Transverse colon (tissue), 4 donors: ENCODE results near the gene SEC22C. TPM values are rescaled to one million over a fixed set of nuclear protein-coding genes. Genes with fewer than 3 reads are reported as not detected.

Experiments
- DNase-seq: peaks from one replicate; pipeline ENCODE4 v3.0.0-alpha.2; 2019
- H3K27ac ChIP-seq, 4 donors: fragments of 200-600 bp; sonication (generic); 2 replicates each; pipeline ENCODE4 v1.5.1; 2016 to 2018; ENCODE audit warnings: inconsistent platforms in 4 of 4
- H3K27me3 ChIP-seq: fragments of 200-600 bp; sonication (generic); 2 replicates; pipeline ENCODE4 v1.5.1; 2017; ENCODE audit warnings: inconsistent platforms
- H3K36me3 ChIP-seq, 4 donors: fragments of 200-600 bp; sonication (generic); 2 replicates each; pipeline ENCODE4 v1.5.1; 2017 to 2019; ENCODE audit warnings: inconsistent platforms in 4 of 4
- H3K4me1 ChIP-seq, 4 donors: fragments of 200-600 bp; sonication (generic); 2 replicates each; pipeline ENCODE4 v1.5.1; 2017 to 2020; ENCODE audit warnings: inconsistent platforms in 4 of 4
- H3K4me3 ChIP-seq, 4 donors: fragments of 200-600 bp; sonication (generic); 1 replicate in 1 of 4; 2 replicates in 3 of 4; pipeline versions ENCODE4 v1.5.1 to v1.6.1; 2017 to 2019; ENCODE audit warnings: inconsistent platforms in 4 of 4
- H3K9me3 ChIP-seq, 2 donors: fragments of 200-600 bp; sonication (generic); 2 replicates each; pipeline ENCODE4 v1.5.1; 2017 to 2019; ENCODE audit warnings: inconsistent platforms in 2 of 2
- CTCF ChIP-seq, 5 experiments: fragments of 200-600 bp in 3 of 5; fragments of 450-650 bp in 2 of 5; sonication (generic) in 3 of 5; IDR thresholded peaks; 1 replicate in 2 of 5; 2 replicates in 3 of 5; pipeline ENCODE4 v1.5.1; 2016 to 2017; ENCODE audit warnings: antibody characterized with exemption in 5 of 5, inconsistent platforms in 3 of 5, mild to moderate bottlenecking in 2 of 5, moderate library complexity in 1 of 5
- EP300 ChIP-seq: sonication (generic); formaldehyde crosslinking; IDR thresholded peaks from one replicate; pipeline ENCODE4 v1.6.1; 2017; ENCODE audit warnings: antibody characterized with exemption, low read depth
- POLR2A ChIP-seq: fragments of 450-650 bp; IDR thresholded peaks from one replicate; pipeline ENCODE4 v1.6.1; 2016; ENCODE audit warnings: antibody characterized with exemption, mild to moderate bottlenecking, moderate library complexity
- POLR2AphosphoS5 ChIP-seq, 3 donors: sonication (generic); formaldehyde crosslinking; IDR thresholded peaks; one replicate each; pipeline ENCODE4 v1.6.1; 2016; ENCODE audit warnings: antibody characterized with exemption in 3 of 3
- WGBS, 2 donors: methylation state at CpG; one replicate each; pipeline ENCODE4 v1.1.5; 2018; ENCODE audit warnings: low coverage in 1 of 2; 5-methylcytosine and 5-hydroxymethylcytosine counted together
- in situ Hi-C, 4 donors: fragments of 200-750 bp; cut with MboI; loops; one replicate each; pipeline versions ENCODE4 v1.15.0 to v1.15.1; 2017; ENCODE audit warnings: low sequenced_read_pairs in 3 of 4, low pct_ligation_motif_present in 1 of 4, low pct_unique_long_range_greater_than_20kb in 1 of 4
- intact Hi-C: fragments of 100-400 bp; cut with DNase I; formaldehyde crosslinking; loops from one replicate; pipeline ENCODE4 v1.15.1; 2023; ENCODE audit warnings: low total_unique reads
- total RNA-seq, 4 donors: library from RNA; depleted of rRNA; stranded (reverse); fragments of >200 nt; gene quantifications; one replicate each; pipeline ENCODE4 v1.1.0, GENCODE V29; 2016

SEC22C gene
- total RNA-seq, 4 donors from 2014 or later = 22.7 to 66.3 (median 32.1) TPM

- H3K4me1 ChIP-seq = peaks cover 15 to 31% (median 16%) of the 10 kb centered on the region in 4 donors
Measured at GRCh38 chr3:42545284-42545900, 36.4 kb downstream of the SEC22C start.

GRCh38 chr3:42544492-42545283 lies 37.1 kb downstream of the SEC22C start:
- intact Hi-C loops = no loop called here
- Histone ChIP-seq H3K36me3 (no peaks in the 10 kb centered on the region), H3K4me1 (peaks cover 15 to 37% (median 17%) of the 10 kb centered on the region in 4 donors), H3K4me3 (no peak overlapping the region), H3K27ac (peak overlapping the region; percentile 36 to 64 (median 57)), H3K9me3 (no peaks in the 10 kb centered on the region), H3K27me3 (no peaks in the 10 kb centered on the region)
- TF ChIP-seq EP300 (peak; percentile 10), POLR2A (no peak), POLR2AphosphoS5 (IDR thresholded peaks at IDR 0.05) (peak in 2 of 3 donors; percentile 20 to 28), CTCF (IDR thresholded peaks at IDR 0.05) (peak in 3 of 5 experiments; percentile 16 to 38 (median 18))
- 19% methylated on average over 8 of the region's 12 CpGs; no CpG with 5 or more reads in 1 of the 2 donors for WGBS, 2 donors
- peak; percentile 66 for DNase-seq
- in situ Hi-C loops = loop anchor here in 2 of 4 donors (25.0 kb wide), 1 partner anchor 307 kb away; no protein-coding TSS in a partner anchor

More at GRCh38 chr3:42545284-42545900, 36.4 kb downstream of the SEC22C start:
- Histone ChIP-seq H3K27ac (peak overlapping the region; percentile 36 to 64 (median 57)), H3K9me3 (no peaks in the 10 kb centered on the region), H3K4me3 (no peak overlapping the region), H3K27me3 (no peaks in the 10 kb centered on the region), H3K36me3 (no peaks in the 10 kb centered on the region)
- TF ChIP-seq POLR2AphosphoS5 (IDR thresholded peaks at IDR 0.05) (no peak), CTCF (IDR thresholded peaks at IDR 0.05) (peak in 1 of 5 experiments; percentile 6), EP300 (no peak), POLR2A (no peak)
- in situ Hi-C loops = loop anchor here in 2 of 4 donors (25.0 kb wide), 1 partner anchor 308 kb away; no protein-coding TSS in a partner anchor
- DNase-seq = no peak
- WGBS, 2 donors = 58 to 80% methylated on average over 1 to 5 of the region's 5 CpGs
- intact Hi-C loops = no loop called here

DNA sequence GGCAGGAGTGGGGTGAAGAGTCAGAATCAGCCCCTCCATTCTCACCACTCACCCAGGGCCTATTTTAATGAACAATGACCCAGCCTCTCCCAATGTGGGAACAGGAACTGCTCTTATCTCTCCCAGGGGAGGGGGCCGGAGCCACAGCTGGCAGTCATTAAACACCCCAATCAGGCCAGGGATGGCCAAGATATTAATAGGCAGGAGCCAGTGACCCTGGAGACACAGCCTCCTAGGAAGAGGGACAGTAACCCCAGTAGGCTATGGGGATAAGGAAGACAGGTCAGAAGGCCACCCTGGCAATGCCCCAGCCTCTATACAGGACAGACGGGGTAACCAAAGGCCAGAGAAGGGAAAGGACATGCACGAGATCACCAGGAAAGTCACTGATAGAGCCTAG lies 40.7 kb downstream of the SEC22C start:
- H3K27me3 ChIP-seq = no peaks in the 10 kb centered on the region
- no peaks in the 10 kb centered on the region for H3K9me3 ChIP-seq
- intact Hi-C loops = no loop called here
- no peaks in the 10 kb centered on the region for H3K36me3 ChIP-seq
- in situ Hi-C loops = loop anchor here in 2 of 4 donors (25.0 kb wide), 1 partner anchor 304 kb away; no protein-coding TSS in a partner anchor
- 50 to 65% methylated on average over 2 to 3 of the region's 3 CpGs for WGBS, 2 donors
- H3K4me1 ChIP-seq = peaks cover 11 to 26% (median 17%) of the 10 kb centered on the region in 4 donors
- no peak for TF ChIP-seq EP300
- TF ChIP-seq POLR2AphosphoS5 (IDR thresholded peaks at IDR 0.05) = no peak
- no peak for DNase-seq
- no peak overlapping the region for H3K27ac ChIP-seq
- no peak overlapping the region for H3K4me3 ChIP-seq

DNA sequence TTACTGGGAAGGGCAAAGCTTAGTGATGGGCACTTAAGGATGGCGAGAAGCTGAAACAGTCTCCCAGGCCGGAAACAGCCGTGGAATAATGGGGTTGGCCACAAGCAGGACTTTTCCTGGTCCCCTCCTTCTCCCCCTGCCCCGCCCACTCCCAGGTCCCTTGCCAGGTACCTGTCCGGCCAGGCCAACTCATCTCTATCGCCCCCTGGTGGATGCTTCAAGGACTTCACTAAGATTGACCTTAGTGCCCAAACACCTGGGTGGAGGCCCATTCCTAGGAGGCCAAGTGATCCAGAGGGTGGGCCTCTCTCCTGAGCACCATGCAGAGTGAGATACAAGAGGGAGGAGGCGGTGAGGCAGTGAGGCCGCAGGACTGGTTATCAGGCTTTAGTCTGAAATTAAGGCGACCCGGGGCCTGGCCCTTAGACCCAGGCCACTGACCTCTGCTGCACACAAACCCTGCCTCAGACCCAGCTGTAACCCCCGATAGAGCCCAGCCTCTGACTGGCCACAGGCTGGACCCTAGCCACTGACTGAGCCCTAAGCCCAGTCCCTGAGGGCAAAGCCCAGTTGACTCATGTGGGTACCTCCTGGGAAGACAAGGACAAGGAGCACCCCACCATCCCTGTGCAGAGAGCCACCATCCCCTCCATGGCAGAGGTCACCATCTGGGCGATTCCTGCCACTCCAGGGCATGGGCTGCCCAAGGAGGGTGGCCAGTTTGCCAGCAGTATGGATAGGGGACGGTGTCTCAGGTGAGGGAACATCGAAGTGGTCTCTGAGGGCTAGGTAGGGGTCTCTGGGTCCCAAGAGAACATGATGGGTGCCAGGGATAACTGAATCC lies 41.7 kb downstream of the SEC22C start:
- Histone ChIP-seq H3K27ac (no peak overlapping the region), H3K9me3 (no peaks in the 10 kb centered on the region), H3K27me3 (no peaks in the 10 kb centered on the region), H3K4me1 (peaks cover 10 to 20% (median 13%) of the 10 kb centered on the region in 4 donors), H3K4me3 (no peak overlapping the region), H3K36me3 (no peaks in the 10 kb centered on the region)
- 24 to 54% methylated on average over 8 to 14 of the region's 14 CpGs for WGBS, 2 donors
- DNase-seq = peak; percentile 85
- in situ Hi-C loops = loop anchor here in 2 of 4 donors (25.0 kb wide), 1 partner anchor 303 kb away; no protein-coding TSS in a partner anchor
- TF ChIP-seq EP300 = no peak
- no peak for TF ChIP-seq POLR2A
- peak; percentile 74 to 88 (median 83) for TF ChIP-seq CTCF (IDR thresholded peaks at IDR 0.05)
- no peak for TF ChIP-seq POLR2AphosphoS5 (IDR thresholded peaks at IDR 0.05)
- intact Hi-C loops = no loop called here
